Stimulated activated CD8-positive, alpha-beta memory T cell treated with anti-CD3 and anti-CD28 coated beads, Interleukin-12 subunit alpha, Interleukin-12 subunit beta, amount 100 ng/mL, for 4 hours (primary cell): ENCODE measurements around the gene PEX10.

Source experiments
- DNase-seq: peaks from one replicate; pipeline ENCODE4 v3.0.0-alpha.2; 2020; ENCODE audit warnings: low read depth

The PEX10 gene

GRCh38 chr1:2386636-2387611, 25.4 kb downstream of the PEX10 start:
- no peak for DNase-seq

GRCh38 chr1:2385606-2386280, 26.6 kb downstream of the PEX10 start:
- DNase-seq: no peak

- no peak for DNase-seq
These were observed 27.4 kb downstream of the PEX10 start for GRCh38 chr1:2384941-2385481.

GRCh38 chr1:2384130-2384860, 28.1 kb downstream of the PEX10 start:
- DNase-seq: no peak

GRCh38 chr1:2383576-2383975, 28.8 kb downstream of the PEX10 start:
- no peak for DNase-seq

- DNase-seq: no peak
These were observed 29.6 kb downstream of the PEX10 start for GRCh38 chr1:2382621-2383361.

GRCh38 chr1:2381741-2382620, 30.4 kb downstream of the PEX10 start:
- DNase-seq: peak; percentile 55

- no peak for DNase-seq
These were observed 31.4 kb downstream of the PEX10 start for GRCh38 chr1:2380816-2381591.

GRCh38 chr1:2379733-2380404, 32.5 kb downstream of the PEX10 start:
- no peak for DNase-seq

- no peak for DNase-seq
These were observed 33.2 kb downstream of the PEX10 start for GRCh38 chr1:2378956-2379732.

GRCh38 chr1:2378441-2378851, 33.9 kb downstream of the PEX10 start:
- DNase-seq: no peak

- DNase-seq: no peak
These were observed 34.5 kb downstream of the PEX10 start for GRCh38 chr1:2377751-2378440.

GRCh38 chr1:2376931-2377672, 35.3 kb downstream of the PEX10 start:
- no peak for DNase-seq

GRCh38 chr1:2376261-2376741, 36.1 kb downstream of the PEX10 start:
- DNase-seq: no peak

- no peak for DNase-seq
These were observed 36.5 kb downstream of the PEX10 start for GRCh38 chr1:2375923-2376260.

GRCh38 chr1:2375246-2375922, 37.0 kb downstream of the PEX10 start:
- DNase-seq: no peak
